ENCODE results near the gene HOXD9. TPM values are rescaled to one million over a fixed set of nuclear protein-coding genes. Genes with fewer than 3 reads are reported as not detected.

HOXD9 gene
- total RNA-seq, 1 experiment from 2014 or later = not detected

- ChIA-PET CTCF (no interaction called here), POLR2A (no interaction called here)
- Mint-ChIP-seq H3K36me3 (ENCODE audit: insufficient read depth, unreplicated experiment) (no peaks in the 10 kb centered on the region), H3K9me3 (ENCODE audit: unreplicated experiment) (no peaks in the 10 kb centered on the region), H3K4me1 (ENCODE audit: low read depth, unreplicated experiment) (no peaks in the 10 kb centered on the region), H3K4me3 (ENCODE audit: unreplicated experiment) (no peak overlapping the region), H3K27ac (ENCODE audit: unreplicated experiment) (no peak overlapping the region), H3K27me3 (ENCODE audit: insufficient read depth, unreplicated experiment) (peaks cover 62% of the 10 kb centered on the region)
- DNase-seq = no peak
- TF ChIP-seq CTCF (IDR thresholded peaks at IDR 0.05; ENCODE audit: insufficient read depth in 1 of 2, low read depth in 1 of 2, low read length in 1 of 2, severe bottlenecking in 1 of 2, unreplicated experiment in 1 of 2) = peak in 1 of 2 experiments; percentile 46
- intact Hi-C loops (cut with micrococcal nuclease; ENCODE audit: unreplicated experiment) = no loop called here
- H3K4me3 ChIP-seq (ENCODE audit: low read depth, low read length) = no peak overlapping the region
- no peaks in the 10 kb centered on the region for H3K36me3 ChIP-seq (ENCODE audit: control insufficient read depth, insufficient read depth, low read length)
- peaks cover 11% of the 10 kb centered on the region for H3K27me3 ChIP-seq (replicated peaks; ENCODE audit: control insufficient read depth, insufficient read depth, low read length)
- H3K9me3 ChIP-seq = no peaks in the 10 kb centered on the region
- BruUV-seq (replicated peaks) = no TSS peak
- peaks cover 9% of the 10 kb centered on the region; the same call in 1 of the 2 replicates for H3K4me1 ChIP-seq
These were observed 3.7 kb upstream of the HOXD9 start for GRCh38 chr2:176118601-176119339.

GRCh38 chr2:176120364-176121189, 1.9 kb upstream of the HOXD9 start:
- no TSS peak for BruUV-seq (replicated peaks)
- Histone ChIP-seq H3K4me3 (ENCODE audit: low read depth, low read length) (no peak overlapping the region), H3K4me1 (peaks cover 9% of the 10 kb centered on the region; the same call in 1 of the 2 replicates), H3K9me3 (no peaks in the 10 kb centered on the region), H3K27me3 (replicated peaks; ENCODE audit: control insufficient read depth, insufficient read depth, low read length) (peaks cover 11% of the 10 kb centered on the region), H3K36me3 (ENCODE audit: control insufficient read depth, insufficient read depth, low read length) (no peaks in the 10 kb centered on the region)
- Mint-ChIP-seq H3K9me3 (ENCODE audit: unreplicated experiment) (no peaks in the 10 kb centered on the region), H3K36me3 (ENCODE audit: insufficient read depth, unreplicated experiment) (no peaks in the 10 kb centered on the region), H3K4me1 (ENCODE audit: low read depth, unreplicated experiment) (no peaks in the 10 kb centered on the region), H3K4me3 (ENCODE audit: unreplicated experiment) (no peak overlapping the region), H3K27me3 (ENCODE audit: insufficient read depth, unreplicated experiment) (peaks cover 67% of the 10 kb centered on the region), H3K27ac (ENCODE audit: unreplicated experiment) (no peak overlapping the region)
- no peak for TF ChIP-seq CTCF (IDR thresholded peaks at IDR 0.05; ENCODE audit: insufficient read depth in 1 of 2, low read depth in 1 of 2, low read length in 1 of 2, severe bottlenecking in 1 of 2, unreplicated experiment in 1 of 2)
- DNase-seq = no peak
- intact Hi-C loops (cut with micrococcal nuclease; ENCODE audit: unreplicated experiment) = loop anchor here (10.0 kb wide), 2 partner anchors 264 to 694 kb away; no protein-coding TSS in a partner anchor
- POLR2A ChIA-PET = no interaction called here
- CTCF ChIA-PET = interaction anchor here (0.6 to 2.2 kb wide), 3 partner anchors 9 to 534 kb away, joined by 3 to 7 read pairs (median 5); no protein-coding TSS in a partner anchor

All from Caco-2 (cell line).